Glutamatergic neuron (in vitro differentiated cells): ENCODE results near the gene SH3BP4. TPM values are rescaled to one million over a fixed set of nuclear protein-coding genes. Genes with fewer than 3 reads are reported as not detected.
A peak's percentile ranks its signal among the peaks of the same experiment; 100 is the strongest.

Source experiments
- DNase-seq: peaks from one replicate; pipeline ENCODE4 v3.0.0; 2022
- H3K27ac Mint-ChIP-seq: one replicate; pipeline ENCODE4 v1.8.0; 2020; ENCODE audit warnings: mild to moderate bottlenecking, mixed read lengths, inconsistent platforms; ENCODE audit not compliant: unreplicated experiment
- H3K27me3 Mint-ChIP-seq: one replicate; pipeline ENCODE4 v1.8.0; 2020; ENCODE audit warnings: mild to moderate bottlenecking, moderate library complexity, mixed read lengths, inconsistent platforms; ENCODE audit not compliant: unreplicated experiment
- H3K36me3 Mint-ChIP-seq: one replicate; pipeline ENCODE4 v1.8.0; 2020; ENCODE audit warnings: mild to moderate bottlenecking, mixed read lengths, inconsistent platforms; ENCODE audit not compliant: unreplicated experiment
- H3K4me1 Mint-ChIP-seq: one replicate; pipeline ENCODE4 v1.8.0; 2020; ENCODE audit warnings: mild to moderate bottlenecking, low read depth, mixed read lengths, inconsistent platforms; ENCODE audit not compliant: unreplicated experiment
- H3K4me3 Mint-ChIP-seq: one replicate; pipeline ENCODE4 v1.8.0; 2020; ENCODE audit warnings: mild to moderate bottlenecking, mixed read lengths, inconsistent platforms; ENCODE audit not compliant: unreplicated experiment
- H3K9me3 Mint-ChIP-seq: one replicate; pipeline ENCODE4 v1.8.0; 2020; ENCODE audit warnings: mild to moderate bottlenecking, moderate library complexity, mixed read lengths, inconsistent platforms; ENCODE audit not compliant: unreplicated experiment
- CTCF ChIP-seq: fragments of 200-600 bp; sonication (generic); IDR thresholded peaks from one replicate; pipeline ENCODE4 v1.5.0; 2021; ENCODE audit not compliant: partially characterized antibody, unreplicated experiment
- total RNA-seq: library from RNA; stranded (reverse); fragmentation: NEBNext Ultra II Directional; extraction: Animal tissue kit (Norgen Biotek cat#: 25700); gene quantifications from one replicate; pipeline ENCODE4 v1.2.1, GENCODE V29; 2021; ENCODE audit not compliant: unreplicated experiment

Gene SH3BP4
- total RNA-seq, 1 donor from 2014 or later: 59.3 TPM

GRCh38 chr2:234950730-234951663 is 820 bp upstream of the SH3BP4 start:
- H3K9me3 Mint-ChIP-seq: peaks cover 16% of the 10 kb centered on the region
- H3K27me3 Mint-ChIP-seq: peaks cover 17% of the 10 kb centered on the region
- H3K27ac Mint-ChIP-seq: peak overlapping the region; percentile 81
- peaks cover 42% of the 10 kb centered on the region for H3K4me1 Mint-ChIP-seq
- peak; percentile 13 for TF ChIP-seq CTCF
- H3K4me3 Mint-ChIP-seq: peak overlapping the region; percentile 92
- no peak for DNase-seq
- H3K36me3 Mint-ChIP-seq: no peaks in the 10 kb centered on the region

GRCh38 chr2:234952270-234953115 is 676 bp downstream of the SH3BP4 start:
- peak overlapping the region; percentile 92 for H3K27ac Mint-ChIP-seq
- H3K4me3 Mint-ChIP-seq: peak overlapping the region; percentile 95
- peaks cover 12% of the 10 kb centered on the region for H3K27me3 Mint-ChIP-seq

GRCh38 chr2:234953116-234954031 is 1.6 kb downstream of the SH3BP4 start:
- H3K27ac Mint-ChIP-seq: peak overlapping the region; percentile 92
- DNase-seq: no peak

More at GRCh38 chr2:234952270-234953115, 676 bp downstream of the SH3BP4 start:
- DNase-seq: peak; percentile 66
- Mint-ChIP-seq H3K4me1 (peaks cover 50% of the 10 kb centered on the region), H3K36me3 (no peaks in the 10 kb centered on the region), H3K9me3 (peaks cover 16% of the 10 kb centered on the region)
- no peak for TF ChIP-seq CTCF

GRCh38 chr2:234954551-234954992 is 2.8 kb downstream of the SH3BP4 start:
- H3K4me1 Mint-ChIP-seq: peaks cover 60% of the 10 kb centered on the region
- no peak for TF ChIP-seq CTCF
- no peaks in the 10 kb centered on the region for H3K36me3 Mint-ChIP-seq
- no peak for DNase-seq
- H3K27ac Mint-ChIP-seq: peak overlapping the region; percentile 82
- H3K4me3 Mint-ChIP-seq: peak overlapping the region; percentile 95
- H3K27me3 Mint-ChIP-seq: peaks cover 12% of the 10 kb centered on the region
- H3K9me3 Mint-ChIP-seq: peaks cover 20% of the 10 kb centered on the region

More at GRCh38 chr2:234953116-234954031, 1.6 kb downstream of the SH3BP4 start:
- H3K36me3 Mint-ChIP-seq: no peaks in the 10 kb centered on the region
- peaks cover 15% of the 10 kb centered on the region for H3K9me3 Mint-ChIP-seq
- H3K4me1 Mint-ChIP-seq: peaks cover 52% of the 10 kb centered on the region
- H3K4me3 Mint-ChIP-seq: peak overlapping the region; percentile 95
- H3K27me3 Mint-ChIP-seq: peaks cover 12% of the 10 kb centered on the region
- no peak for TF ChIP-seq CTCF
